OCI-LY1 (cell line): Measurements from ENCODE around the gene ENTPD2.
"Not testable (repeated sequence)": the region's sequence is repeated elsewhere in the genome, so short reads cannot be mapped to it uniquely, and the experiment has no call there.

Source experiments
- H2AFZ ChIP-seq: fragments of 200-600 bp; sonication (generic), shearing (Covaris generic); 2 replicates; pipeline ENCODE4 v1.6.0; 2014; ENCODE audit warnings: antibody characterized with exemption, mild to moderate bottlenecking, low read length
- H3F3A ChIP-seq: fragments of 200-600 bp; sonication (generic), shearing (Covaris generic); 2 replicates; pipeline ENCODE4 v1.6.0; 2014; ENCODE audit warnings: mild to moderate bottlenecking, antibody characterized with exemption, low read length, moderate library complexity; ENCODE audit not compliant: insufficient read depth
- H3K27ac ChIP-seq: fragments of 200-600 bp; sonication (generic); 2 replicates; pipeline ENCODE4 v1.5.1; 2014; ENCODE audit warnings: low read length, mixed run types, mild to moderate bottlenecking, low read depth; ENCODE audit not compliant: poor library complexity, severe bottlenecking
- H3K27me3 ChIP-seq: fragments of 200-600 bp; sonication (generic); 2 replicates; pipeline ENCODE4 v1.6.0; 2014; ENCODE audit warnings: antibody characterized with exemption, mild to moderate bottlenecking, low read length, moderate library complexity; ENCODE audit not compliant: insufficient read depth
- H3K36me3 ChIP-seq: fragments of 200-600 bp; sonication (generic); 2 replicates; pipeline ENCODE4 v1.6.1; 2014; ENCODE audit warnings: mild to moderate bottlenecking, antibody characterized with exemption, low read length, moderate library complexity, mixed read lengths; ENCODE audit not compliant: insufficient read depth
- H3K4me1 ChIP-seq: fragments of 200-600 bp; sonication (generic); 2 replicates; pipeline ENCODE4 v1.5.1; 2014; ENCODE audit warnings: mild to moderate bottlenecking, low read length, moderate library complexity; ENCODE audit not compliant: insufficient read depth, severe bottlenecking
- H3K4me2 ChIP-seq: fragments of 200-600 bp; sonication (generic), shearing (Covaris generic); 2 replicates; pipeline ENCODE4 v1.6.1; 2014; ENCODE audit warnings: low read length
- H3K4me3 ChIP-seq: fragments of 200-600 bp; sonication (generic); 2 replicates; pipeline ENCODE4 v1.5.1; 2014; ENCODE audit warnings: low read length, low read depth, mild to moderate bottlenecking, mixed read lengths; ENCODE audit not compliant: poor library complexity, severe bottlenecking
- H3K79me2 ChIP-seq: fragments of 200-600 bp; shearing (Covaris generic); 2 replicates; pipeline ENCODE4 v1.6.1; 2016; ENCODE audit warnings: mixed run types, low read length, mixed read lengths; ENCODE audit not compliant: insufficient read depth
- H3K9ac ChIP-seq: fragments of 200-600 bp; sonication (generic), shearing (Covaris generic); 2 replicates; pipeline ENCODE4 v1.6.1; 2014; ENCODE audit warnings: mild to moderate bottlenecking, low read length, mixed read lengths
- H3K9me2 ChIP-seq: fragments of 200-600 bp; sonication (generic), shearing (Covaris generic); 2 replicates; pipeline ENCODE4 v1.6.1; 2014; ENCODE audit warnings: low read depth, mild to moderate bottlenecking, low read length, mixed read lengths
- H3K9me3 ChIP-seq: fragments of 200-600 bp; shearing (Covaris generic); 2 replicates; pipeline ENCODE4 v1.6.1; 2014; ENCODE audit warnings: low read length, mixed read lengths
- H4K20me1 ChIP-seq: fragments of 200-600 bp; sonication (generic), shearing (Covaris generic); 2 replicates; pipeline ENCODE4 v1.6.0; 2016; ENCODE audit warnings: mild to moderate bottlenecking, low read length; ENCODE audit not compliant: insufficient read depth
- CTCF ChIP-seq: fragments of 200-600 bp; sonication (generic), shearing (Covaris generic); IDR thresholded peaks from 2 replicates; pipeline ENCODE4 v1.5.1; 2017; ENCODE audit warnings: mild to moderate bottlenecking, antibody characterized with exemption, low read length, moderate library complexity, mixed read lengths
- EZH2 ChIP-seq: fragments of 200-600 bp; sonication (generic), shearing (Covaris generic); IDR thresholded peaks from 2 replicates; pipeline ENCODE4 v1.8.0; 2017; ENCODE audit warnings: borderline replicate concordance, mixed run types, mild to moderate bottlenecking, antibody characterized with exemption, low read length, moderate library complexity, mixed read lengths

The ENTPD2 gene

GRCh38 chr9:137064027-137064879 is 10.4 kb upstream of the ENTPD2 start:
- no peak overlapping the region for H2AFZ ChIP-seq
- no peak overlapping the region for H3K9ac ChIP-seq
- no peak overlapping the region for H3K27ac ChIP-seq
- H3K9me3 ChIP-seq = no peaks in the 10 kb centered on the region
- peaks cover 16% of the 10 kb centered on the region for H3K4me1 ChIP-seq
- H3K4me2 ChIP-seq = no peak overlapping the region
- H3K9me2 ChIP-seq = no peaks in the 10 kb centered on the region
- H3K36me3 ChIP-seq = peaks cover 37% of the 10 kb centered on the region
- TF ChIP-seq EZH2 (no peak), CTCF (peak; percentile 80)
- peaks cover 1% of the 10 kb centered on the region; the same call in 1 of the 2 replicates for H3K79me2 ChIP-seq
- no peaks in the 10 kb centered on the region for H4K20me1 ChIP-seq
- no peak overlapping the region for H3K4me3 ChIP-seq
- no peaks in the 10 kb centered on the region; the same call in 1 of the 2 replicates for H3K27me3 ChIP-seq
- H3F3A ChIP-seq = no peaks in the 10 kb centered on the region

- Histone ChIP-seq H3K4me3 (no peak overlapping the region), H3K9me2 (no peaks in the 10 kb centered on the region), H3K4me1 (peaks cover 8% of the 10 kb centered on the region), H3F3A (no peaks in the 10 kb centered on the region), H3K27me3 (no peaks in the 10 kb centered on the region; the same call in 1 of the 2 replicates), H2AFZ (no peak overlapping the region), H4K20me1 (no peaks in the 10 kb centered on the region), H3K79me2 (no peaks in the 10 kb centered on the region), H3K9ac (no peak overlapping the region), H3K36me3 (peaks cover 37% of the 10 kb centered on the region), H3K4me2 (no peak overlapping the region), H3K27ac (no peak overlapping the region), H3K9me3 (no peaks in the 10 kb centered on the region)
- TF ChIP-seq CTCF (no peak), EZH2 (no peak)
Measured at GRCh38 chr9:137063311-137064026, 9.6 kb upstream of the ENTPD2 start.

GRCh38 chr9:137062798-137063197 is 8.9 kb upstream of the ENTPD2 start:
- not testable (repeated sequence) for H3K4me1 ChIP-seq, H4K20me1 ChIP-seq, H3K27me3 ChIP-seq

More at GRCh38 chr9:137062798-137063197, 8.9 kb upstream of the ENTPD2 start:
- not testable (repeated sequence) for H3K4me2 ChIP-seq, H2AFZ ChIP-seq, H3K79me2 ChIP-seq, H3K9me3 ChIP-seq, H3K27ac ChIP-seq, H3F3A ChIP-seq, H3K4me3 ChIP-seq, H3K9ac ChIP-seq, H3K9me2 ChIP-seq
- peaks cover 37% of the 10 kb centered on the region for H3K36me3 ChIP-seq
